Measurements from ENCODE around the gene JCHAIN.

The JCHAIN gene

GRCh38 chr4:70666369-70666768 lies at the start of gene JCHAIN:
TSS of gene JCHAIN (minus strand) at chr4:70666508. CDS start at chr4:70666490, 18 bp downstream.
- Histone ChIP-seq H3K9ac (ENCODE audit: low read length) (peak within 1 kb of the TSS; percentile 99), H2AFZ (ENCODE audit: low read length) (no peak within 1 kb of the TSS), H3K27ac (ENCODE audit: low read depth, low read length, poor library complexity, severe bottlenecking) (peak within 1 kb of the TSS; percentile 95), H3K79me2 (ENCODE audit: insufficient read depth, low read length) (peaks cover 58% of the 10 kb centered on the region), H3K36me3 (ENCODE audit: insufficient read depth, low read length) (peaks cover 44% of the 10 kb centered on the region), H3K27me3 (ENCODE audit: insufficient read depth, low read length) (no peaks in the 10 kb centered on the region), H3K9me3 (ENCODE audit: low read length) (no peaks in the 10 kb centered on the region), H3K4me1 (ENCODE audit: insufficient read depth, low read length, severe bottlenecking) (peaks cover 64% of the 10 kb centered on the region), H3F3A (ENCODE audit: insufficient read depth, low read length) (0 out of 2 replicates have a peak, but pooled peaks cover 6% of the 10 kb centered on the region), H3K4me3 (ENCODE audit: low read depth, low read length, poor library complexity, severe bottlenecking) (peak within 1 kb of the TSS; percentile 97), H4K20me1 (ENCODE audit: insufficient read depth, low read length) (no peaks in the 10 kb centered on the region), H3K4me2 (ENCODE audit: low read length) (peak within 1 kb of the TSS; percentile 95), H3K9me2 (ENCODE audit: low read depth, low read length) (no peaks in the 10 kb centered on the region)
- no peak for TF ChIP-seq EZH2 (IDR thresholded peaks at IDR 0.05; ENCODE audit: borderline replicate concordance, low read length)
- no peak for TF ChIP-seq CTCF (IDR thresholded peaks at IDR 0.05; ENCODE audit: low read length)

- no peak for TF ChIP-seq CTCF (IDR thresholded peaks at IDR 0.05; ENCODE audit: low read length)
- no peak for TF ChIP-seq EZH2 (IDR thresholded peaks at IDR 0.05; ENCODE audit: borderline replicate concordance, low read length)
- Histone ChIP-seq H3K4me2 (ENCODE audit: low read length) (peak overlapping the region; percentile 64), H3K9me2 (ENCODE audit: low read depth, low read length) (no peaks in the 10 kb centered on the region), H4K20me1 (ENCODE audit: insufficient read depth, low read length) (no peaks in the 10 kb centered on the region), H3K27ac (ENCODE audit: low read depth, low read length, poor library complexity, severe bottlenecking) (peak overlapping the region; percentile 80), H3F3A (ENCODE audit: insufficient read depth, low read length) (no peaks in the 10 kb centered on the region), H3K36me3 (ENCODE audit: insufficient read depth, low read length) (no peaks in the 10 kb centered on the region), H3K9ac (ENCODE audit: low read length) (peak overlapping the region; percentile 4; the same call in 1 of the 2 replicates), H3K27me3 (ENCODE audit: insufficient read depth, low read length) (no peaks in the 10 kb centered on the region), H3K4me1 (ENCODE audit: insufficient read depth, low read length, severe bottlenecking) (peaks cover 70% of the 10 kb centered on the region), H2AFZ (ENCODE audit: low read length) (no peak overlapping the region), H3K9me3 (ENCODE audit: low read length) (no peaks in the 10 kb centered on the region), H3K4me3 (ENCODE audit: low read depth, low read length, poor library complexity, severe bottlenecking) (peak overlapping the region; percentile 41), H3K79me2 (ENCODE audit: insufficient read depth, low read length) (peaks cover 73% of the 10 kb centered on the region)
These were observed 48.8 kb upstream of the JCHAIN start for GRCh38 chr4:70715097-70715496.

- Histone ChIP-seq H3K36me3 (ENCODE audit: insufficient read depth, low read length) (no peaks in the 10 kb centered on the region), H3K9ac (ENCODE audit: low read length) (peak overlapping the region; percentile 20; the same call in 1 of the 2 replicates), H3F3A (ENCODE audit: insufficient read depth, low read length) (no peaks in the 10 kb centered on the region), H3K27ac (ENCODE audit: low read depth, low read length, poor library complexity, severe bottlenecking) (peak overlapping the region; percentile 80), H3K9me2 (ENCODE audit: low read depth, low read length) (no peaks in the 10 kb centered on the region), H3K27me3 (ENCODE audit: insufficient read depth, low read length) (no peaks in the 10 kb centered on the region), H3K4me2 (ENCODE audit: low read length) (peak overlapping the region; percentile 64), H3K79me2 (ENCODE audit: insufficient read depth, low read length) (peaks cover 76% of the 10 kb centered on the region), H2AFZ (ENCODE audit: low read length) (no peak overlapping the region), H4K20me1 (ENCODE audit: insufficient read depth, low read length) (no peaks in the 10 kb centered on the region), H3K4me1 (ENCODE audit: insufficient read depth, low read length, severe bottlenecking) (peaks cover 78% of the 10 kb centered on the region), H3K4me3 (ENCODE audit: low read depth, low read length, poor library complexity, severe bottlenecking) (peak overlapping the region; percentile 41), H3K9me3 (ENCODE audit: low read length) (no peaks in the 10 kb centered on the region)
- TF ChIP-seq EZH2 (IDR thresholded peaks at IDR 0.05; ENCODE audit: borderline replicate concordance, low read length) (no peak), CTCF (IDR thresholded peaks at IDR 0.05; ENCODE audit: low read length) (no peak)
These were observed 48.0 kb upstream of the JCHAIN start for GRCh38 chr4:70714079-70714887.

All from OCI-LY1 (cell line).